HG03103 (cell line): ENCODE data around the gene STT3A.
"Not testable (repeated sequence)": the region's sequence is repeated elsewhere in the genome, so short reads cannot be mapped to it uniquely, and the experiment has no call there.

Experiments
- ATAC-seq: cut with Tn5 transposase; IDR thresholded peaks from one replicate; pipeline ENCODE4 v1.9.1; 2021; ENCODE audit warnings: low read depth; ENCODE audit not compliant: unreplicated experiment

STT3A gene

DNA sequence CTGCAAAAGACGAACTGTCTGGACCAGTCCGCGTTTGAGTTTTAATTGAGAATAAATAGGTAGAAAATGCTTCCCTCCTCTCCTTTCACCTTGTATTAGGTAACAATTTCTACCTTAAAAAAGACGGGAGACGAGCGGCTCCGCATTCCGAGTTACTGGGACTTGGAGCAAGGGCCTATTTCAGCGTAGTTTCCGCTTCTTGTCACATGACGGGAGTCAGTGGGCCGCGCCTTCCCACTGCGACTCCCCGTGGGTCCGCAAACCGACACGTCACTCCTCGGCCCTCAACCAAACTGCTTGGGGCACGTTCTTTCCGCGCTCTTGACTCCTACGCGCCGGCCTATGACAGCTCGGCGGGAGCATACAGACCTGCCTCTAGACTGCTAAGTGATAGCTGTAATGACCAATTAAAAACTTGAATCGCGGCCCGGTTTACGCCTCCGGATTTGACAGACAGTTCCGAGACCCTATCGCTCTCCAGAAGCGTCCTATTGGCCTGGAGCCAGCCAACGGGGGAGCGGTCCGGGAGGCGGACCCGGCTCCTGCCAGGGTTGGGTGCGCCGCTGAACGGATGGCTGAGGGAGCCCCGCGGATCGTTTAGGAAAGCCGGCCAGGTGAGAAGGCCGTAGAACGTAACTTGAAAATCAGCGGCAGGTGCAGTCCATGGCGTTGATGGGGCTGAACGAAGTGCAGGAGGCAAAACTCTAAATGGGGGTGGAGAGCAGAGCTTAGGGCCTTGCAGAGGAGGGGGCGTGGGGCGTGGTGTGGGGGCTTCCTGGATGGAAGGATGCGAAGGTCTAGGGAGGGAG is at the start of gene STT3A:
TSS of gene STT3A (plus strand) at position 548 of the 809 bp plus-strand sequence. CDS start 3,064 bp downstream, outside the sequence.
- ATAC-seq = peak; percentile 95

DNA sequence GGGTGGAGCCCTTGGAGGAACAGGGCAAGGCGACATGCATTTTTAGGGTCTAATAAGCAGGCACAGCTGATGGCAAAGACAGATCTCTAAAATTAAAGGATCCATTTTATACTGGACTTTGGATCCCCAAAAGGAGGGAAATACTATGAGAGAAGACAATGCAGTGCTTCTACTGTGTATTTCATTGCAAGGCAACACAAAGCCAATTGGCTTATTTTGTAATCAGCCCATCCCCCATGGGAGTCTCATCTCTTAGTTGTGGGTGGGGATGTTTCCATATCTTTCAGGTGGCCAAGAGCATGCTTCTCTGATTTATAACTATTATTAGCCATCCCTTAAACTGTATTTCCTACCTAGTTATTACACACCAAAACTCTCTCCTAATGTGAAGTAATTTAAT is 41.9 kb upstream of the STT3A start:
- no peak for ATAC-seq

- no peak for ATAC-seq
Observed at GRCh38 chr11:125551835-125552342, 40.8 kb upstream of the STT3A start.

- no peak for ATAC-seq
Observed at GRCh38 chr11:125552927-125553326, 39.7 kb upstream of the STT3A start.

DNA sequence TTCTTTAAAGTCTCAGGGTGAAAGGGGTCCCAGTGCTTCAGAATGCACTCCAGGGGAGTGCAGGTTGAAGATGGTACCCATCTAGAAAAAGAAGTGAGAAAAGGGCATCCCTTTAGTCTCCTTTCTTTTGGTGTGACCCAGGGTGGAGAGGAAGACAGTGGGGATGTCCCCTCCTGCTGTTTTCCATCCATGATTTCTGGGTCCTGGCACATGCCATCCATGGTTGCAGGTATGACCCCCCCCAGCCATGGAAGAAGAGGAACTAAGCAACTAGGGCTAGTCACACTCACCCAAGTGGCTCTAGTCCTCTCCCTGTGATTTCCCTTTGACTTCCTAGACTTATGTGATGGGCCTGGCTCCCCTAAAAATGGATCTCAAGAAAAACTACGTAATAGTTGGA is 39.3 kb upstream of the STT3A start:
- no peak for ATAC-seq

DNA sequence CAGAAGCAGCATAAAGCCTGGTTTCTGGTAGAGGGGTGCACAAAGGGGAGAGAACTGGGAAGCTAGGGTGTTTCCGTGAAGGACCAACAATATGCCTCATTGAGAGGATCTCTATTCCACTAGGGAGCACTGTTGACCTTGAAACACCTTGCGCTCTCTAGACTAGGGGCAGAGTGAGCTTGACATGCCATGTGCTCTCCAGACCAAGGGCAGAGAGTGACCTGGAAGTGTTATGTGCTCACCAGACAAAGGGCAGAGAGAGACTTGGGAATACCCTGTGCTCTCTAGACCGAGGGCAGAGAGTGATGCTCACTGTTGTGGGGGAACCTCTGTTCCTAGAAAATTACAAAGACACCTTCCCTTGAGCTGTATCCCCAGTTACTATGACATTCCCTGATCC is 38.6 kb upstream of the STT3A start:
- no peak for ATAC-seq

GRCh38 chr11:125559888-125560287 is 32.8 kb upstream of the STT3A start:
- no peak for ATAC-seq

DNA sequence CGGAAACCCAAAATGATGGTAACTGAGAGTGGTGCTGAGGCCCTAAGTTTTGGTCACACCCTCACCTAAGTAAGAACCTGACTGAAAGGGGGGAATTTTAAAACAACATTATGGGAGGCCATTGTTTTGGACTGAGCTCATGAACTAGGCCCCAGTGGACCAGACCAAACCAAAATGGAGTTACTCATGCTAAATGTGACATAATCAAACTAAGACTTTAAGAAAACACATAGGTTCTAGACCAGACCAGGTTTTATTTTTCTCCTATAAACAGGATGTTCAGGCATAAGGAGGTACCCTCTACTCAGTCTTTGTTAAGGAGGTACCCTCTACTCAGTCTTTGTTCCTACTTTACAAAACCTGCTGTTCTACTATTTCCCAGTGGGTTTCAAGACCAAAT is 30.7 kb upstream of the STT3A start:
- no peak for ATAC-seq

- ATAC-seq = no peak
Observed at GRCh38 chr11:125562430-125562829, 30.2 kb upstream of the STT3A start.

DNA sequence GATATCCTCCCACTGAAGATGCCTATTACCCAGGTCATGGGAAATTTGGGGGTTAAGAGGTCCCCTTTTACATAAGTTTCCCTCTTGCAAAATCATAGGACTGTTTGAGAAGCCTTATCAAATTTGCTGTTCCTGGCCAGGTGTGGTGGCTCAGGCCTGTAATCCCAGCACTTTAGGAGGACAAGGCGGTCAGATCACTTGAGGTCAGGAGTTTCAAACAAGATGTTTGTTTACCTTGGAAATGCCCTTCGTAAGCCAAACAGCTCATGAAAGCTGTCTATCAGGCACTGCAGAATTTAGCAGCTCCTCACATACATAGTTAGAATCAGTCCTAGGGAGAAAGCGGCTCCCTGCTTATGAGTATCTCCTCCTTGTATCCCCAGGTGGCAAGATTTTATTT is 28.3 kb upstream of the STT3A start:
- no peak for ATAC-seq

DNA sequence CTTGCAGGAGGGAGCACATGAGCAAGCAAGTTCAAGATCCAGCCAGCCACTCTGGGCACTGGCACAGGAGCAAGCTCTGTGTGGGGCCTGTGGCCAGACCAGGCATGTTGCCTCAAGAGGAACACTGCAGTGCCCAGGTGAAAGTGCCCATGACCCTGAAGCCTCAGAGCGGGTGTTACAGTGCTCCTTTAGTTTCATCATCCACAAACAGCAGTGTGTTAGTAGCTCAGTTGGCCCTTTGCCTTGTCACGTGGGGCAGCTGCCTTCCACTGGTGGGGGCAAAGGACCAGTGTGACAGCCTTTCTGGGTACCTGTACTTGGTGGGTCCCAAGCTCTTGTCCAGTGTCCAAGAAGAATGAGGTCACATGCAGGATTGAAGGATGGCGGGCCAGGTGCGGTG is 26.4 kb upstream of the STT3A start:
- ATAC-seq = no peak

GRCh38 chr11:125568970-125569914 is 23.4 kb upstream of the STT3A start, which contains the start of gene EI24:
Gene EI24, plus strand, starts transcription at chr11:125569477. Its CDS starts 3,051 bp downstream, at chr11:125572528.
- ATAC-seq = peak; percentile 91

- no peak for ATAC-seq
Observed at GRCh38 chr11:125569915-125570621, 22.6 kb upstream of the STT3A start.

GRCh38 chr11:125570952-125571351 is 21.7 kb upstream of the STT3A start:
- ATAC-seq = no peak

DNA sequence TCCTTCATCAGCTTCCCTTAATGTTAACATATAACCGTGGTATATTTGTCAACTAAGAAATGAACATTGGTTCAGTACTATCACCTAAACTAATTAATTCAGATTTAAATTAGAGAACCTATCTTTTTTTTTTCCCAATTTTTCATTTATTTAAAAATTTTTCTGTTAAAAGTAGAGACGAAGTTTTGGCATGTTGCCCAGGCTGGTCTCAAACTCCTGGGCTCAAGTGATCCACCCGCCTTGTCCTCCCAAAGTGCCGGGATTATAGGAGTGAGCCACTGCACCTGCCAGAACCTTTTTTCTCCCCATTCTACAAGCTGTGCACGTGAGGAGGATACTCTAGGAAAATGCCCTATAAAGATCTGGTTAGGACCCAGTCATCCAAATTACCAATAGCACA is 19.7 kb upstream of the STT3A start:
- no peak for ATAC-seq

DNA sequence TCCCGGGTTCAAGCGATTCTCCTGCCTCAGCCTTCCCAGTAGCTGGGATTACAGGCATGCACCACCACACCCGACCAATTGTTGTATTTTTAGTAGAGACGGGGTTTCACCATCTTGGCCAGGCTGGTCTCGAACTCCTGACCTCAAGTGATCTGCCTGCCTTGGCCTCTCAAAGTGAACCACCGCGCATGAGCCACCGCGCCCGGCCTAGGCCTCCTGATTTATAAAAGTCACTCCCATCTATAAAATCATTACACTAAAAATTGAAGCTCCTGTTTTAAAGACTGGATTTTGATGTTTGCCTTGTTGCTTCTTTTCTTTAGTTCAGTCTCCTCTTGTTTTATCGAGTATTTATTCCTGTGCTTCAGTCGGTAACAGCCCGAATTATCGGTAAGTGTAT is 15.5 kb upstream of the STT3A start:
- not testable (repeated sequence) for ATAC-seq

GRCh38 chr11:125578783-125579182 is 13.9 kb upstream of the STT3A start:
- no peak for ATAC-seq

DNA sequence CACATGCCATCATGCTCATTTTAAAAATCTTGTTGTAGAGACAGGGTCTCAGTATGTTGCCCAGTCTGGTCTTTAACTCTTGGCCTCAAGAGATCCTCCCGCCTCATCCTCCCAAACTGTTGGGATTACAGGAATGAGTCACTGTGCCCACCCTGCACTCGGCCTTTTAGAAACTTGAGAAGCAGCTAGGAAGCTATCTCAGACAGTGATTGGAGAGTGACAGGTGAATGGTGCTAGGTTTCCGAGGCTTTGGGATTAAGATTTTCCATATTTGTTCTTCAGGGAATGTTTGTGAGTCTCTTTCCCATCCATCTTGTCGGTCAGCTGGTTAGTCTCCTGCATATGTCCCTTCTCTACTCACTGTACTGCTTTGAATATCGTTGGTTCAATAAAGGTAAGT is 12.8 kb upstream of the STT3A start:
- no peak for ATAC-seq

DNA sequence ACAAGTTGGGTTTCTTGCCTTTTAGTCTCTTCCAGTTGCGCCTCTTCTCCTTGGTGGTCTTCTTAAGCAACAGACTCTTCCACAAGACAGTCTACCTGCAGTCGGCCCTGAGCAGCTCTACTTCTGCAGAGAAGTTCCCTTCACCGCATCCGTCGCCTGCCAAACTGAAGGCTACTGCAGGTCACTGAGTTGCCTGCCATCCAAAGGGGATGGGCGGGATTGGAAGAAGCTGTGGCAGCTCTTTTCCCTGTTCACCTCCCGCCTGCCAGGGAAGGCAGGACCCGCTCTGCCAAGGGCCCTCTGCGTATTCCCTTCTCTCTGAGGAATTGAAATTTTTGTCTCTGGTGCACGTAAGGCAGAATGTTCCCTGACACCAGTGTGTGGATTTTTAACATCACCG is 9.2 kb upstream of the STT3A start:
- no peak for ATAC-seq

GRCh38 chr11:125585487-125585886 is 7.2 kb upstream of the STT3A start:
- ATAC-seq = no peak

GRCh38 chr11:125586623-125587022 is 6.0 kb upstream of the STT3A start:
- ATAC-seq = no peak
